PC-3 (cell line): Measurements from ENCODE around the gene USP2.

Source experiments
- CTCF ChIP-seq: fragments of 300-600 bp; sonication (generic); conservative IDR thresholded peaks from 2 replicates; pipeline ENCODE4 v1.5.1; 2017; ENCODE audit warnings: antibody characterized with exemption, low read depth, mild to moderate bottlenecking, low read length
- EZH2 ChIP-seq: fragments of 300-600 bp; sonication (generic); IDR thresholded peaks from one replicate; pipeline ENCODE4 v1.6.1; 2017; ENCODE audit warnings: antibody characterized with exemption, mild to moderate bottlenecking, low read length; ENCODE audit not compliant: unreplicated experiment
- EZH2phosphoT487 ChIP-seq: fragments of 300-600 bp; sonication (generic); IDR thresholded peaks from 2 replicates; pipeline ENCODE4 v1.6.1; 2018; ENCODE audit warnings: mild to moderate bottlenecking, antibody characterized with exemption, low read length, borderline replicate concordance

- no peak for TF ChIP-seq CTCF
- no peak for TF ChIP-seq EZH2
- TF ChIP-seq EZH2phosphoT487, result no peak
These were observed 59.1 kb downstream of the USP2 start for GRCh38 chr11:119322360-119322739.
